ENCODE measurements around the gene GDF15. TPM values are rescaled to one million over a fixed set of nuclear protein-coding genes. Genes with fewer than 3 reads are reported as not detected.
A peak's percentile ranks its signal among the peaks of the same experiment; 100 is the strongest.

The GDF15 gene
- polyA plus RNA-seq, 2 of the 4 experiments (the other 2 are of a cell fraction): 56.9 to 78.5 TPM

- WGBS (ENCODE audit: missing lambda C conversion rate): 2% methylated on average over 10 of the region's 14 CpGs
- no peak for FAIRE-seq
- POLR2A ChIA-PET: interaction anchor here (0.7 to 3.0 kb wide), 17 partner anchors 9 to 183 kb away, joined by 3 to 36 read pairs (median 7); partner anchors contain the start of genes JUND, LSM4, RAB3A and SSBP4
Measured at GRCh38 chr19:18386543-18387271, 749 bp downstream of the GDF15 start.

GRCh38 chr19:18388100-18388959, 2.4 kb downstream of the GDF15 start:
- ATAC-seq: peak in 1 of 2 experiments; percentile 32; a peak in 3 of 6 replicates
- Histone ChIP-seq H3K4me3 (peak overlapping the region; percentile 98), H3K4me1 (peaks cover 26% of the 10 kb centered on the region), H3K4me2 (peak overlapping the region; percentile 92), H3K9me3 (no peaks in the 10 kb centered on the region), H3K27ac (peak overlapping the region; percentile 97 to 99)
- TF ChIP-seq POLR2A (IDR thresholded peaks at IDR 0.05; ENCODE audit: low read length): no peak
- peak; percentile 63 for TF ChIP-seq SMC3 (IDR thresholded peaks at IDR 0.05)
- peak; percentile 86 for TF ChIP-seq MAX (IDR thresholded peaks at IDR 0.05)
- no peak for TF ChIP-seq ZC3H11A (IDR thresholded peaks at IDR 0.05)
- TF ChIP-seq E2F6 (IDR thresholded peaks at IDR 0.05; ENCODE audit: borderline replicate concordance, low read depth): 0 out of 2 replicates have a peak, but pooled peaks have one; percentile 52
- peak; percentile 44; the same call in 1 of the 2 replicates for TF ChIP-seq RNF2 (IDR thresholded peaks at IDR 0.05; ENCODE audit: borderline replicate concordance, low read depth)
- TF ChIP-seq RAD21 (conservative IDR thresholded peaks at IDR 0.05 in 1 of 2, IDR thresholded peaks at IDR 0.05 in 1 of 2): peak; percentile 49 to 54; a peak in 4 of 5 replicates
- peak; percentile 68 for TF ChIP-seq CTCF (IDR thresholded peaks at IDR 0.05)
- no peak for TF ChIP-seq HOXB13 (CRISPR knock-in tag; IDR thresholded peaks at IDR 0.05; ENCODE audit: low read depth)
- peak; percentile 43; the same call in 1 of the 2 replicates for TF ChIP-seq HOXA7 (CRISPR knock-in tag; IDR thresholded peaks at IDR 0.05)
- TF ChIP-seq HMGXB4 (CRISPR knock-in tag; IDR thresholded peaks at IDR 0.05; ENCODE audit: borderline replicate concordance): peak; percentile 69; the same call in 1 of the 2 replicates
- no peak for TF ChIP-seq FOSL2 (IDR thresholded peaks at IDR 0.05)
- TF ChIP-seq FOSL2 (CRISPR knock-in tag; IDR thresholded peaks at IDR 0.05): no peak
- peak; percentile 23 to 92; a peak in 4 of 5 replicates for TF ChIP-seq JUN (IDR thresholded peaks at IDR 0.05)
- no peak for TF ChIP-seq REST (IDR thresholded peaks at IDR 0.05)
- POLR2A ChIA-PET: interaction anchor here (0.6 to 3.0 kb wide), 4 partner anchors 8 to 65 kb away, joined by 4 to 36 read pairs (median 6); partner anchors contain the start of gene LSM4
- no peak for FAIRE-seq
- peak in 1 of 2 experiments; percentile 72 for DNase-seq (ENCODE audit: low read depth in 1 of 2, low spot score in 1 of 2)
- 15% methylated on average over 19 of the region's 86 CpGs for WGBS (ENCODE audit: missing lambda C conversion rate)
- CTCF ChIA-PET: interaction anchor here (0.7 to 7.5 kb wide), 31 partner anchors 7 to 164 kb away, joined by 3 to 75 read pairs (median 8); partner anchors contain the start of genes LRRC25, LSM4 and SSBP4

More at GRCh38 chr19:18386543-18387271, 749 bp downstream of the GDF15 start:
- peak; percentile 5 to 9; a peak in 3 of 6 replicates for ATAC-seq
- H3K9me3 ChIP-seq: no peaks in the 10 kb centered on the region
- peak in 1 of 2 experiments; percentile 46 for DNase-seq (ENCODE audit: low read depth in 1 of 2, low spot score in 1 of 2)
- H3K27ac ChIP-seq: peak overlapping the region; percentile 97 to 99
- TF ChIP-seq NFE2L2 (conservative IDR thresholded peaks at IDR 0.05; ENCODE audit: low read length) (no peak), HOXB5 (CRISPR knock-in tag; IDR thresholded peaks at IDR 0.05) (no peak), POLR2A (IDR thresholded peaks at IDR 0.05; ENCODE audit: low read length) (peak; percentile 11; the same call in 1 of the 2 replicates), E2F6 (IDR thresholded peaks at IDR 0.05; ENCODE audit: borderline replicate concordance, low read depth) (no peak), JUN (IDR thresholded peaks at IDR 0.05) (peak; percentile 21 to 38; a peak in 2 of 5 replicates)
- H3K4me3 ChIP-seq: peak overlapping the region; percentile 98
- H3K4me2 ChIP-seq: peak overlapping the region; percentile 92
- CTCF ChIA-PET: interaction anchor here (0.9 to 6.4 kb wide), 8 partner anchors 10 to 37 kb away, joined by 3 to 58 read pairs (median 12); partner anchors contain the start of gene LRRC25
- H3K4me1 ChIP-seq: peaks cover 42% of the 10 kb centered on the region

Measured in A549 (cell line).